Measurements from ENCODE around the gene ARL15.

- TF ChIP-seq POLR2A (IDR thresholded peaks at IDR 0.05) (no peak), CTCF (IDR thresholded peaks at IDR 0.05) (no peak)
These were observed 14.6 kb downstream of the ARL15 start for GRCh38 chr5:54295651-54296276.

Data from breast epithelium (tissue), 3 donors.